H1 (cell line): Measurements from ENCODE around the gene RAB31. TPM values are rescaled to one million over a fixed set of nuclear protein-coding genes. Genes with fewer than 3 reads are reported as not detected.

Experiments
- CTCF ChIA-PET: fragments of 300-600 bp; sonication (Branson Sonifier 250); formaldehyde crosslinking; loops from one replicate; lab custom pipeline; 2021; ENCODE audit not compliant: partially characterized antibody; lab: Charles Lee
- POLR2A ChIA-PET: fragments of 300-600 bp; sonication (Branson Sonifier 250); formaldehyde crosslinking; loops from one replicate; lab custom pipeline; 2021; ENCODE audit warnings: inconsistent platforms; ENCODE audit not compliant: partially characterized antibody; lab: Charles Lee
- DNase-seq, 2 experiments: peaks; one replicate each; pipeline versions ENCODE4 v3.0.0 to v3.0.0-alpha.2; 2010 to 2022; ENCODE audit warnings: low spot score in 2 of 2, low read depth in 1 of 2, mixed read lengths in 1 of 2
- FAIRE-seq: peaks from 2 replicates; lab custom pipeline; 2011; peaks lifted over from hg19 to GRCh38; lab: Jason Lieb, UNC
- H2AFZ ChIP-seq: 2 replicates; pipeline ENCODE4 v1.8.1; 2012; ENCODE audit warnings: low read length, inconsistent platforms
- H2AK5ac ChIP-seq: 2 replicates; pipeline ENCODE4 v1.6.1; 2013; ENCODE audit warnings: low read depth, low read length
- H2BK120ac ChIP-seq: replicated peaks from 2 replicates; pipeline ENCODE3; 2013; ENCODE audit warnings: low read depth, low read length, inconsistent platforms
- H2BK12ac ChIP-seq: 2 replicates; pipeline ENCODE4 v1.6.1; 2013; ENCODE audit warnings: low read depth, low read length
- H2BK15ac ChIP-seq: 2 replicates; pipeline ENCODE4 v1.6.1; 2013; ENCODE audit warnings: low read length
- H2BK20ac ChIP-seq: 2 replicates; pipeline ENCODE4 v1.6.1; 2013; ENCODE audit warnings: low read length
- H2BK5ac ChIP-seq: 2 replicates; pipeline ENCODE4 v1.6.1; 2013; ENCODE audit warnings: low read depth, low read length
- H3K14ac ChIP-seq: 2 replicates; pipeline ENCODE4 v1.6.1; 2013; ENCODE audit warnings: inconsistent platforms; ENCODE audit not compliant: insufficient read length
- H3K18ac ChIP-seq: 2 replicates; pipeline ENCODE4 v1.6.1; 2013; ENCODE audit warnings: low read length; ENCODE audit errors: extremely low read depth
- H3K23ac ChIP-seq: 2 replicates; pipeline ENCODE4 v1.6.1; 2013; ENCODE audit warnings: inconsistent platforms; ENCODE audit not compliant: insufficient read length
- H3K23me2 ChIP-seq: 2 replicates; pipeline ENCODE4 v1.6.1; 2013; ENCODE audit warnings: low read depth, low read length
- H3K27ac ChIP-seq: 2 replicates; pipeline ENCODE4 v1.6.1; 2011; ENCODE audit warnings: low read depth, low read length, inconsistent platforms
- H3K27me3 ChIP-seq, 4 experiments: replicated peaks in 1 of 4; 1 replicate in 1 of 4; 2 replicates in 3 of 4; pipeline versions ENCODE4 v1.6.1 to v1.8.1; 2011 to 2013; ENCODE audit warnings: low read length in 3 of 4, mild to moderate bottlenecking in 3 of 4, inconsistent platforms in 2 of 4, mixed read lengths in 2 of 4, moderate library complexity in 1 of 4; ENCODE audit not compliant: control insufficient read depth in 3 of 4, insufficient read depth in 3 of 4; ENCODE audit errors: extremely low read depth in 1 of 4
- H3K36me3 ChIP-seq, 4 experiments: 2 replicates each; pipeline versions ENCODE4 v1.6.1 to v1.8.1; 2011 to 2013; ENCODE audit warnings: mild to moderate bottlenecking in 4 of 4, low read length in 3 of 4, moderate library complexity in 2 of 4, control low read depth in 1 of 4, inconsistent platforms in 1 of 4; ENCODE audit not compliant: insufficient read depth in 4 of 4, control insufficient read depth in 2 of 4
- H3K4ac ChIP-seq: replicated peaks from 2 replicates; pipeline ENCODE3; 2013; ENCODE audit warnings: low read length, low read depth, mixed read lengths, inconsistent platforms; ENCODE audit not compliant: insufficient read length
- H3K4me1 ChIP-seq, 4 experiments: replicated peaks in 1 of 4; 1 replicate in 1 of 4; 2 replicates in 3 of 4; pipeline versions ENCODE4 v1.6.1 to v1.8.1; 2011 to 2013; ENCODE audit warnings: low read length in 3 of 4, inconsistent platforms in 2 of 4, mixed read lengths in 1 of 4; ENCODE audit not compliant: insufficient read depth in 4 of 4, control insufficient read depth in 3 of 4
- H3K4me2 ChIP-seq, 2 experiments: 2 replicates each; pipeline versions ENCODE4 v1.6.1 to v1.8.1; 2011 to 2013; ENCODE audit warnings: low read depth in 2 of 2, low read length in 2 of 2, control low read depth in 1 of 2, inconsistent platforms in 1 of 2, mild to moderate bottlenecking in 1 of 2; ENCODE audit not compliant: insufficient read depth in 1 of 2
- H3K4me3 ChIP-seq, 4 experiments: fragments of 200-600, 300-600 bp in 1 of 4; sonication (generic), shearing (Covaris generic), sonication (Bioruptor Twin) in 1 of 4; 2 replicates each; pipeline versions ENCODE4 v1.5.1 to v1.8.1; 2011 to 2016; ENCODE audit warnings: low read length in 4 of 4, low read depth in 3 of 4, control low read depth in 2 of 4, inconsistent platforms in 2 of 4, mild to moderate bottlenecking in 2 of 4, mixed read lengths in 1 of 4, moderate library complexity in 1 of 4; ENCODE audit not compliant: insufficient read depth in 2 of 4; ENCODE audit errors: extremely low read depth in 1 of 4
- H3K56ac ChIP-seq: replicated peaks from 2 replicates; pipeline ENCODE3; 2013; ENCODE audit warnings: low read depth, mild to moderate bottlenecking, mixed read lengths, low read length, inconsistent platforms; ENCODE audit not compliant: insufficient read length
- H3K79me1 ChIP-seq: 2 replicates; pipeline ENCODE4 v1.6.1; 2013; ENCODE audit warnings: low read depth, low read length, control low read depth
- H3K79me2 ChIP-seq, 2 experiments: 2 replicates each; pipeline versions ENCODE4 v1.6.1 to v1.8.1; 2012 to 2013; ENCODE audit warnings: low read length in 2 of 2, mild to moderate bottlenecking in 2 of 2, inconsistent platforms in 1 of 2; ENCODE audit not compliant: insufficient read depth in 2 of 2, control insufficient read depth in 1 of 2
- H3K9ac ChIP-seq, 4 experiments: replicated peaks in 1 of 4; 1 replicate in 1 of 4; 2 replicates in 3 of 4; pipeline versions ENCODE4 v1.6.1 to v1.8.1; 2011 to 2013; ENCODE audit warnings: low read depth in 3 of 4, low read length in 3 of 4, control low read depth in 2 of 4, mild to moderate bottlenecking in 2 of 4, moderate library complexity in 2 of 4, inconsistent platforms in 1 of 4; ENCODE audit errors: extremely low read depth in 1 of 4
- H3K9me3 ChIP-seq, 2 experiments: 2 replicates each; pipeline versions ENCODE4 v1.6.1 to v1.8.1; 2012 to 2013; ENCODE audit warnings: mild to moderate bottlenecking in 2 of 2, moderate library complexity in 2 of 2, control low read depth in 1 of 2, inconsistent platforms in 1 of 2, low read depth in 1 of 2, low read length in 1 of 2, mixed read lengths in 1 of 2; ENCODE audit not compliant: insufficient read depth in 2 of 2
- H4K20me1 ChIP-seq, 2 experiments: replicated peaks in 1 of 2; 2 replicates each; pipeline versions ENCODE3 to v1.8.1; 2011 to 2013; ENCODE audit warnings: inconsistent platforms in 2 of 2, low read length in 2 of 2, mild to moderate bottlenecking in 1 of 2; ENCODE audit not compliant: insufficient read depth in 2 of 2, control insufficient read depth in 1 of 2
- H4K5ac ChIP-seq: 2 replicates; pipeline ENCODE4 v1.6.1; 2013; ENCODE audit warnings: low read length, low read depth, mixed read lengths, inconsistent platforms; ENCODE audit not compliant: insufficient read length
- H4K8ac ChIP-seq: 2 replicates; pipeline ENCODE4 v1.8.0; 2013; ENCODE audit warnings: mild to moderate bottlenecking, moderate library complexity, low read length, inconsistent platforms; ENCODE audit not compliant: insufficient read depth; ENCODE audit errors: extremely low read depth
- H4K91ac ChIP-seq: replicated peaks from 2 replicates; pipeline ENCODE3; 2013; ENCODE audit warnings: low read length, mixed read lengths, inconsistent platforms; ENCODE audit not compliant: insufficient read length
- ASH2L ChIP-seq: fragments of 200-600, 300-600 bp; sonication (generic); IDR thresholded peaks from one replicate; pipeline ENCODE4 v1.7.1; 2017; ENCODE audit warnings: low read length
- BACH1 ChIP-seq: IDR thresholded peaks from 2 replicates; pipeline ENCODE4 v1.6.1; 2012; ENCODE audit warnings: low read length, improper control_type of control experiment
- CBX5 ChIP-seq: fragments of 300-800, 300-1000 bp; sonication (generic); IDR thresholded peaks from 2 replicates; pipeline ENCODE4 v1.7.1; 2016; ENCODE audit warnings: antibody characterized with exemption, low read length, low read depth
- CEBPB ChIP-seq: IDR thresholded peaks from 2 replicates; pipeline ENCODE4 v1.6.1; 2012; ENCODE audit warnings: low read depth, low read length
- CHD2 ChIP-seq: IDR thresholded peaks from 2 replicates; pipeline ENCODE4 v1.6.1; 2012; ENCODE audit warnings: low read length, improper control_type of control experiment
- CTCF ChIP-seq, 3 experiments: IDR thresholded peaks; 1 replicate in 2 of 3; 2 replicates in 1 of 3; pipeline versions ENCODE4 v1.5.1 to v1.6.1; 2011; ENCODE audit warnings: low read length in 3 of 3, mild to moderate bottlenecking in 3 of 3, inconsistent platforms in 2 of 3, low read depth in 1 of 3, moderate library complexity in 1 of 3; ENCODE audit not compliant: insufficient read depth in 1 of 3; ENCODE audit errors: control extremely low read depth in 1 of 3
- GTF2F1 ChIP-seq: IDR thresholded peaks from 2 replicates; pipeline ENCODE4 v1.6.1; 2012; ENCODE audit warnings: low read depth, low read length, improper control_type of control experiment, borderline replicate concordance
- JUN ChIP-seq: IDR thresholded peaks from 2 replicates; pipeline ENCODE4 v1.6.1; 2011; ENCODE audit warnings: low read depth, mild to moderate bottlenecking, improper control_type of control experiment, low read length
- NANOG ChIP-seq: IDR thresholded peaks from 2 replicates; pipeline ENCODE4 v1.6.1; 2011; ENCODE audit warnings: low read length, low read depth, mild to moderate bottlenecking, inconsistent platforms; ENCODE audit not compliant: insufficient read depth, poor library complexity, severe bottlenecking
- SIX5 ChIP-seq: IDR thresholded peaks from 2 replicates; pipeline ENCODE4 v1.6.1; 2011; ENCODE audit warnings: mild to moderate bottlenecking, low read depth, low read length
- SP4 ChIP-seq: IDR thresholded peaks from 2 replicates; pipeline ENCODE4 v1.6.1; 2012; ENCODE audit warnings: low read length, inconsistent platforms
- TCF12 ChIP-seq: IDR thresholded peaks from 2 replicates; pipeline ENCODE4 v1.6.1; 2011; ENCODE audit warnings: low read depth, mild to moderate bottlenecking, low read length
- ZNF274 ChIP-seq: IDR thresholded peaks from 2 replicates; pipeline ENCODE4 v1.7.0; 2012; ENCODE audit warnings: low read length, borderline replicate concordance; ENCODE audit errors: extremely low read depth
- WGBS, 2 experiments: shearing (Covaris generic) in 1 of 2; methylation state at CpG; one replicate each; pipeline versions ENCODE4 v1.1.6 to v1.1.7; 2013 to 2015; ENCODE audit warnings: low lambda C conversion rate in 2 of 2, mixed read lengths in 2 of 2, inconsistent platforms in 1 of 2, low coverage in 1 of 2, missing lambda C conversion rate in 1 of 2; ENCODE audit not compliant: insufficient replicate concordance in 2 of 2, insufficient coverage in 1 of 2, insufficient read length in 1 of 2; ENCODE audit errors: extremely low coverage in 1 of 2, missing lambda C conversion rate in 1 of 2; 5-methylcytosine and 5-hydroxymethylcytosine counted together
- polyA plus RNA-seq, 7 experiments: library from polyadenylated mRNA; depleted of rRNA in 3 of 7; stranded (reverse) in 5 of 7; unstranded in 2 of 7; fragments of >200 nt in 5 of 7; fragments of 200-250 nt in 2 of 7; gene quantifications; 1 replicate in 5 of 7; 2 replicates in 1 of 7; 4 replicates in 1 of 7; pipeline versions ENCODE4 v1.2.1 to v1.2.3, GENCODE V29; 2011 to 2013; ENCODE audit warnings: missing spikeins in 2 of 7, mixed read lengths in 2 of 7
- total RNA-seq: library from RNA; stranded (reverse); fragmentation: NEBNext Ultra II Directional; extraction: Animal tissue kit (Norgen Biotek cat#: 25700); gene quantifications from 2 replicates; pipeline ENCODE4 v1.2.1, GENCODE V29; 2021

Gene RAB31
- total and polyA plus RNA-seq, 2 of the 8 experiments (the other 6 are each of a cell fraction or from before 2014, with no cell fraction given) = 15.2 to 40.9 TPM

- no peaks in the 10 kb centered on the region for H4K20me1 ChIP-seq
- H3K27ac ChIP-seq = no peak overlapping the region
- H3K79me2 ChIP-seq = no peaks in the 10 kb centered on the region
- FAIRE-seq = no peak
- no peaks in the 10 kb centered on the region; a peak in 2 of 7 replicates for H3K4me1 ChIP-seq
- DNase-seq = no peak
- H3K4ac ChIP-seq = no peak overlapping the region
- no peak overlapping the region for H2BK20ac ChIP-seq
- no peak overlapping the region for H4K8ac ChIP-seq
- no peaks in the 10 kb centered on the region for H3K27me3 ChIP-seq
- H3K4me2 ChIP-seq = no peak overlapping the region
- H2BK120ac ChIP-seq = no peak overlapping the region
- H3K9me3 ChIP-seq = peaks cover 3 to 6% of the 10 kb centered on the region in 2 experiments; a peak in 1 of 4 replicates
- 93% methylated on average over 3 of the region's 3 CpGs; no CpG with 5 or more reads in 1 of the 2 experiments for WGBS, 2 experiments
- H3K23me2 ChIP-seq = no peaks in the 10 kb centered on the region
- no peak overlapping the region for H2AK5ac ChIP-seq
- H3K4me3 ChIP-seq = no peak overlapping the region
- H2AFZ ChIP-seq = no peak overlapping the region
- H3K14ac ChIP-seq = no peak overlapping the region
- POLR2A ChIA-PET = no interaction called here
- H3K9ac ChIP-seq = no peak overlapping the region
- H3K56ac ChIP-seq = no peak overlapping the region
- no peaks in the 10 kb centered on the region for H3K36me3 ChIP-seq
- H3K18ac ChIP-seq = no peak overlapping the region
- CTCF ChIA-PET = no interaction called here
- no peak overlapping the region for H4K5ac ChIP-seq
- TF ChIP-seq SP4 = no peak
- no peak for TF ChIP-seq SIX5
- no peak for TF ChIP-seq ASH2L
- TF ChIP-seq ZNF274 = no peak
- TF ChIP-seq CHD2 = no peak
- TF ChIP-seq CEBPB = no peak
- TF ChIP-seq CTCF (IDR thresholded peaks at IDR 0.05; ENCODE audit: control extremely low read depth in 1 of 3, insufficient read depth in 1 of 3, low read depth in 1 of 3, low read length in 3 of 3) = no peak
- TF ChIP-seq BACH1 = no peak
- TF ChIP-seq CBX5 = no peak
- TF ChIP-seq TCF12 = no peak
- TF ChIP-seq GTF2F1 = no peak
- no peak for TF ChIP-seq NANOG
- no peak for TF ChIP-seq JUN
- no peak overlapping the region for H3K23ac ChIP-seq
- H2BK15ac ChIP-seq = no peak overlapping the region
- H2BK5ac ChIP-seq = no peak overlapping the region
- no peak overlapping the region for H2BK12ac ChIP-seq
- no peak overlapping the region for H4K91ac ChIP-seq
- H3K79me1 ChIP-seq = no peaks in the 10 kb centered on the region
These were observed 142.2 kb downstream of the RAB31 start for GRCh38 chr18:9850309-9850708.
